Measurements from ENCODE around the gene PRKACG. TPM values are rescaled to one million over a fixed set of nuclear protein-coding genes. Genes with fewer than 3 reads are reported as not detected.

Gene PRKACG
- total RNA-seq, 1 experiment from 2014 or later: not detected

DNA sequence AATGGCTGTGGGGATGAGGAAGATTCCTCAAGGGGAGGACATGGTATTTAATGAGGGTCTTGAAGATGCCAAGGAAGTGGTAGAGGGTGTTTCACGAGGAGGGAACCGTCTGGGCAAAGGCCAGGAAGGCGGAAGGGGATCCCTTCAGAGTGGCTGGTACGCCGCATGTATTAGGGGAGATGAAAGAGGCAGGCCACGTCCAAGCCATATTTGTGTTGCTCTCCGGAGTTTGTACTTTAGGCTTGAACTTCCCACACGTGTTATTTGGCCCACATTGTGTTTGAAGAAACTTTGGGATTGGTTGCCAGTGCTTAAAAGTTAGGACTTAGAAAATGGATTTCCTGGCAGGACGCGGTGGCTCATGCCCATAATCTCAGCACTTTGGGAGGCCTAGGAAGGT is 22.9 kb upstream of the PRKACG start:
- Mint-ChIP-seq H3K27me3 (ENCODE audit: insufficient read depth, unreplicated experiment) (no peaks in the 10 kb centered on the region), H3K9me3 (ENCODE audit: unreplicated experiment) (no peaks in the 10 kb centered on the region), H3K36me3 (ENCODE audit: insufficient read depth, unreplicated experiment) (no peaks in the 10 kb centered on the region), H3K4me1 (ENCODE audit: low read depth, unreplicated experiment) (no peaks in the 10 kb centered on the region), H3K27ac (ENCODE audit: unreplicated experiment) (no peak overlapping the region), H3K4me3 (ENCODE audit: unreplicated experiment) (peak overlapping the region; percentile 79)
- TF ChIP-seq, protein P1, sequence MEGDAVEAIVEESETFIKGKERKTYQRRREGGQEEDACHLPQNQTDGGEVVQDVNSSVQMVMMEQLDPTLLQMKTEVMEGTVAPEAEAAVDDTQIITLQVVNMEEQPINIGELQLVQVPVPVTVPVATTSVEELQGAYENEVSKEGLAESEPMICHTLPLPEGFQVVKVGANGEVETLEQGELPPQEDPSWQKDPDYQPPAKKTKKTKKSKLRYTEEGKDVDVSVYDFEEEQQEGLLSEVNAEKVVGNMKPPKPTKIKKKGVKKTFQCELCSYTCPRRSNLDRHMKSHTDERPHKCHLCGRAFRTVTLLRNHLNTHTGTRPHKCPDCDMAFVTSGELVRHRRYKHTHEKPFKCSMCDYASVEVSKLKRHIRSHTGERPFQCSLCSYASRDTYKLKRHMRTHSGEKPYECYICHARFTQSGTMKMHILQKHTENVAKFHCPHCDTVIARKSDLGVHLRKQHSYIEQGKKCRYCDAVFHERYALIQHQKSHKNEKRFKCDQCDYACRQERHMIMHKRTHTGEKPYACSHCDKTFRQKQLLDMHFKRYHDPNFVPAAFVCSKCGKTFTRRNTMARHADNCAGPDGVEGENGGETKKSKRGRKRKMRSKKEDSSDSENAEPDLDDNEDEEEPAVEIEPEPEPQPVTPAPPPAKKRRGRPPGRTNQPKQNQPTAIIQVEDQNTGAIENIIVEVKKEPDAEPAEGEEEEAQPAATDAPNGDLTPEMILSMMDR (IDR thresholded peaks at IDR 0.05; ENCODE audit: insufficient read depth in 1 of 2, low read depth in 1 of 2, low read length in 1 of 2, severe bottlenecking in 1 of 2, unreplicated experiment in 1 of 2): no peak
- intact Hi-C loops (cut with micrococcal nuclease; ENCODE audit: unreplicated experiment): no loop called here
- H3K36me3 ChIP-seq (ENCODE audit: control insufficient read depth, insufficient read depth, low read length): no peaks in the 10 kb centered on the region
- POLR2A ChIA-PET: no interaction called here
- BruUV-seq (replicated peaks): no TSS peak
- no peaks in the 10 kb centered on the region for H3K4me1 ChIP-seq
- H3K9me3 ChIP-seq: no peaks in the 10 kb centered on the region
- CTCF ChIA-PET: no interaction called here
- no peaks in the 10 kb centered on the region for H3K27me3 ChIP-seq (replicated peaks; ENCODE audit: control insufficient read depth, insufficient read depth, low read length)
- H3K4me3 ChIP-seq (ENCODE audit: low read depth, low read length): no peak overlapping the region
- DNase-seq: no peak

DNA sequence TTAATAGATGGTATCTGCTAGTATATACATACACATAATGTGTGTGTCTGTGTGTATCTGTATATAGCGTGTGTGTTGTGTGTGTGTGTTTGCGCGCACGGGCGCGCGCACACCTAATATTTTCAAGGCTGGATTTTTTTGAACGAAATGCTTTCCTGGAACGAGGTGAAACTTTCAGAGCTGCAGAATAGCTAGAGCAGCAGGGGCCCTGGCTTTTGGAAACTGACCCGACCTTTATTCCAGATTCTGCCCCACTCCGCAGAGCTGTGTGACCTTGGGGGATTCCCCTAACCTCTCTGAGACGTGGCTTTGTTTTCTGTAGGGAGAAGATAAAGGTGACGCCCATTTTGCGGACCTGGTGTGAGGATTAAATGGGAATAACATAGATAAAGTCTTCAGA is 22.4 kb upstream of the PRKACG start:
- Mint-ChIP-seq H3K9me3 (ENCODE audit: unreplicated experiment) (no peaks in the 10 kb centered on the region), H3K36me3 (ENCODE audit: insufficient read depth, unreplicated experiment) (no peaks in the 10 kb centered on the region), H3K27me3 (ENCODE audit: insufficient read depth, unreplicated experiment) (no peaks in the 10 kb centered on the region), H3K4me1 (ENCODE audit: low read depth, unreplicated experiment) (no peaks in the 10 kb centered on the region), H3K27ac (ENCODE audit: unreplicated experiment) (peak overlapping the region; percentile 82), H3K4me3 (ENCODE audit: unreplicated experiment) (peak overlapping the region; percentile 79)
- TF ChIP-seq, protein P1 (IDR thresholded peaks at IDR 0.05; ENCODE audit: insufficient read depth in 1 of 2, low read depth in 1 of 2, low read length in 1 of 2, severe bottlenecking in 1 of 2, unreplicated experiment in 1 of 2): no peak
- no peak for DNase-seq
- H3K4me1 ChIP-seq: no peaks in the 10 kb centered on the region
- H3K36me3 ChIP-seq (ENCODE audit: control insufficient read depth, insufficient read depth, low read length): no peaks in the 10 kb centered on the region
- CTCF ChIA-PET: no interaction called here
- peak overlapping the region; percentile 55 for H3K4me3 ChIP-seq (ENCODE audit: low read depth, low read length)
- TSS peak; percentile 68 for BruUV-seq (replicated peaks)
- H3K27me3 ChIP-seq (replicated peaks; ENCODE audit: control insufficient read depth, insufficient read depth, low read length): no peaks in the 10 kb centered on the region
- POLR2A ChIA-PET: no interaction called here
- intact Hi-C loops (cut with micrococcal nuclease; ENCODE audit: unreplicated experiment): no loop called here
- no peaks in the 10 kb centered on the region for H3K9me3 ChIP-seq

DNA sequence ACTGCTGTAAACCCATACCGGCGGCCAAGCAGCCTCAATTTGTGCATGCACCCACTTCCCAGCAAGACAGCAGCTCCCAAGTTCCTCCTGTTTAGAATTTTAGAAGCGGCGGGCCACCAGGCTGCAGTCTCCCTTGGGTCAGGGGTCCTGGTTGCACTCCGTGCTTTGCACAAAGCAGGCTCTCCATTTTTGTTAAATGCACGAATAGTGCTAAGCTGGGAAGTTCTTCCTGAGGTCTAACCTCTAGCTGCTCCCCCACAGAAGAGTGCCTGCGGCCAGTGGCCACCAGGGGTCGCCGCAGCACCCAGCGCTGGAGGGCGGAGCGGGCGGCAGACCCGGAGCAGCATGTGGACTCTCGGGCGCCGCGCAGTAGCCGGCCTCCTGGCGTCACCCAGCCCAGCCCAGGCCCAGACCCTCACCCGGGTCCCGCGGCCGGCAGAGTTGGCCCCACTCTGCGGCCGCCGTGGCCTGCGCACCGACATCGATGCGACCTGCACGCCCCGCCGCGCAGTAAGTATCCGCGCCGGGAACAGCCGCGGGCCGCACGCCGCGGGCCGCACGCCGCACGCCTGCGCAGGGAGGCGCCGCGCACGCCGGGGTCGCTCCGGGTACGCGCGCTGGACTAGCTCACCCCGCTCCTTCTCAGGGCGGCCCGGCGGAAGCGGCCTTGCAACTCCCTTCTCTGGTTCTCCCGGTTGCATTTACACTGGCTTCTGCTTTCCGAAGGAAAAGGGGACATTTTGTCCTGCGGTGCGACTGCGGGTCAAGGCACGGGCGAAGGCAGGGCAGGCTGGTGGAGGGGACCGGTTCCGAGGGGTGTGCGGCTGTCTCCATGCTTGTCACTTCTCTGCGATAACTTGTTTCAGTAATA is 21.8 kb upstream of the PRKACG start, which contains the start of gene FXN:
Gene FXN, plus strand, starts transcription at position 315 of the 871 bp plus-strand sequence. Its CDS starts 31 bp downstream, at position 346.
- peak within 1 kb of the TSS; percentile 55 for H3K4me3 ChIP-seq (ENCODE audit: low read depth, low read length)
- peak; percentile 50 to 66 for DNase-seq
- BruUV-seq (replicated peaks): no TSS peak
- H3K4me1 Mint-ChIP-seq (ENCODE audit: low read depth, unreplicated experiment): no peaks in the 10 kb centered on the region
- H3K36me3 Mint-ChIP-seq (ENCODE audit: insufficient read depth, unreplicated experiment): no peaks in the 10 kb centered on the region
- H3K9me3 ChIP-seq: no peaks in the 10 kb centered on the region
- no peaks in the 10 kb centered on the region for H3K4me1 ChIP-seq
- H3K9me3 Mint-ChIP-seq (ENCODE audit: unreplicated experiment): no peaks in the 10 kb centered on the region
- TF ChIP-seq, protein P1 (IDR thresholded peaks at IDR 0.05; ENCODE audit: insufficient read depth in 1 of 2, low read depth in 1 of 2, low read length in 1 of 2, severe bottlenecking in 1 of 2, unreplicated experiment in 1 of 2): peak; percentile 49 to 70
- CTCF ChIA-PET: interaction anchor here (0.8 kb wide), 2 partner anchors 158 to 473 kb away, joined by 3 read pairs; no protein-coding TSS in a partner anchor
- H3K27me3 ChIP-seq (replicated peaks; ENCODE audit: control insufficient read depth, insufficient read depth, low read length): no peaks in the 10 kb centered on the region
- POLR2A ChIA-PET: no interaction called here
- H3K36me3 ChIP-seq (ENCODE audit: control insufficient read depth, insufficient read depth, low read length): no peaks in the 10 kb centered on the region
- no peaks in the 10 kb centered on the region for H3K27me3 Mint-ChIP-seq (ENCODE audit: insufficient read depth, unreplicated experiment)
- intact Hi-C loops (cut with micrococcal nuclease; ENCODE audit: unreplicated experiment): no loop called here
- peak within 1 kb of the TSS; percentile 79 for H3K4me3 Mint-ChIP-seq (ENCODE audit: unreplicated experiment)
- peak within 1 kb of the TSS; percentile 82 for H3K27ac Mint-ChIP-seq (ENCODE audit: unreplicated experiment)
